Bronchial epithelial cell (primary cell): ENCODE measurements around the gene SGTA. TPM values are rescaled to one million over a fixed set of nuclear protein-coding genes. Genes with fewer than 3 reads are reported as not detected.

ENCODE experiments used
- DNase-seq: peaks from one replicate; pipeline ENCODE4 v3.0.0-alpha.2; 2010; ENCODE audit warnings: low read depth
- FAIRE-seq: peaks from 2 replicates; lab custom pipeline; 2011; peaks lifted over from hg19 to GRCh38; lab: Jason Lieb, UNC
- H3K27me3 ChIP-seq: 2 replicates; pipeline ENCODE4 v1.5.1; 2011; ENCODE audit warnings: low read length; ENCODE audit not compliant: control insufficient read depth, insufficient read depth
- H3K36me3 ChIP-seq: 2 replicates; pipeline ENCODE4 v1.5.1; 2011; ENCODE audit warnings: low read length; ENCODE audit not compliant: control insufficient read depth, insufficient read depth
- H3K4me3 ChIP-seq: 2 replicates; pipeline ENCODE4 v1.5.1; 2011; ENCODE audit warnings: mild to moderate bottlenecking, low read depth, low read length, control low read depth
- CTCF ChIP-seq: IDR thresholded peaks from 2 replicates; pipeline ENCODE4 v1.5.1; 2011; ENCODE audit warnings: mild to moderate bottlenecking, moderate library complexity, low read length, control low read depth, inconsistent platforms; ENCODE audit not compliant: insufficient read depth, severe bottlenecking
- total RNA-seq: library from RNA; depleted of rRNA; stranded (reverse); fragments of >200 nt; gene quantifications from 2 replicates; pipeline ENCODE4 v1.2.1, GENCODE V29; 2014

The SGTA gene
- total RNA-seq, 1 donor from 2014 or later, result 19.7 TPM

DNA sequence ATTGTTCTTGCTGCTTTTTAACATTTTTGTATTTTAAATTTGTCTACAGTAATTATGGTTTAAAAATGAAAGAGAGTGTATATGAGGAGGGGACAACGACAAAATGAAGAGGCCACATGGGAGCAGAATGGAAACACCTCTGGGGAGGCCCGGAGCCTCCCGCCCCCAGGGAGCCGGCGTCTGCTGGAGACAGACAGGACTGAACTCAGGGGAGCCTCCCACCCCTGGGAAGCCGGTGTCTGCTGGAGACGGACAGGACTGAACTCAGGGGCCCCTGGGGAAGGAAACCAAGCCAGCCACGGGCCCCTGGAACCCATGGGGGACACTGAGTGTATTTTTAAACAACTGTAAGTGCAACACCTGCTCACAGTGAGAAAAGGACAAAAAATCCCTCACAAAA lies 26.6 kb downstream of the SGTA start:
- no peak for TF ChIP-seq CTCF
- DNase-seq (no peak), FAIRE-seq (no peak)
- Histone ChIP-seq H3K4me3 (no peak overlapping the region), H3K36me3 (peaks cover 17% of the 10 kb centered on the region), H3K27me3 (no peaks in the 10 kb centered on the region)

DNA sequence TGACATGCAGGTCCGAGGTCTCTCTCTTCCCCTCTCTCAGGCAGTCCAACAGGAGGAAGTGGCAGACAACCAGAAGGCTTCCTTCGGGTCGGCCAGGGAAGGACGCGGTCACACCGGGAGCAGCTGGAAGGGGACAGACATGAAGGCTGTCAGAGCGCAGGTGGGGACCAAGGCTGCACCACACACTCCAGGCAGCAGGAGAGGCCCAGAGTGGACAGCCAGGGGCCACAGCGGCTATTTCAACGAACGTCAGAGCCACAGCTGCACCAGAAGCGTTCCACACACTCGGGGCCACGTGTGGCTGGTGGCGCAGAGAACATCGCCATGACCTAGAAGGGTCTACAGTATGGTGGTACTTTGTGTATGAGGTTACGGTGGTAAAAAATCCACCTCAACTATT lies 27.3 kb downstream of the SGTA start:
- DNase-seq (no peak), FAIRE-seq (no peak)
- Histone ChIP-seq H3K27me3 (no peaks in the 10 kb centered on the region), H3K4me3 (no peak overlapping the region), H3K36me3 (peaks cover 11% of the 10 kb centered on the region)
- no peak for TF ChIP-seq CTCF

DNA sequence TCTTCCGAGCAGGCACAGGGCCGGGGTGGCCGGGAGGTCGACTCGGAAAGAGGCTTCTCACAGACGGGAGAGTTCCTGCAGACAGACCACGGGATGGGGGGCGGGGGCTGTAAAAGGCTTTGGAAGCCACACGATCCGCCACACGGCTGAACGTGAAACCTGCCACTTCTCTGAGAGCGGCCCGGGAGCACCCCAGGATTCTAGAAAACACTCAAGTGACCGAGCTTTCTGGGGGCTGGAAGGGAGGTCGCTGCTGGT lies 27.7 kb downstream of the SGTA start:
- DNase-seq (no peak), FAIRE-seq (no peak)
- H3K27me3 ChIP-seq, result no peaks in the 10 kb centered on the region
- peaks cover 9% of the 10 kb centered on the region for H3K36me3 ChIP-seq
- no peak for TF ChIP-seq CTCF
- no peak overlapping the region for H3K4me3 ChIP-seq

DNA sequence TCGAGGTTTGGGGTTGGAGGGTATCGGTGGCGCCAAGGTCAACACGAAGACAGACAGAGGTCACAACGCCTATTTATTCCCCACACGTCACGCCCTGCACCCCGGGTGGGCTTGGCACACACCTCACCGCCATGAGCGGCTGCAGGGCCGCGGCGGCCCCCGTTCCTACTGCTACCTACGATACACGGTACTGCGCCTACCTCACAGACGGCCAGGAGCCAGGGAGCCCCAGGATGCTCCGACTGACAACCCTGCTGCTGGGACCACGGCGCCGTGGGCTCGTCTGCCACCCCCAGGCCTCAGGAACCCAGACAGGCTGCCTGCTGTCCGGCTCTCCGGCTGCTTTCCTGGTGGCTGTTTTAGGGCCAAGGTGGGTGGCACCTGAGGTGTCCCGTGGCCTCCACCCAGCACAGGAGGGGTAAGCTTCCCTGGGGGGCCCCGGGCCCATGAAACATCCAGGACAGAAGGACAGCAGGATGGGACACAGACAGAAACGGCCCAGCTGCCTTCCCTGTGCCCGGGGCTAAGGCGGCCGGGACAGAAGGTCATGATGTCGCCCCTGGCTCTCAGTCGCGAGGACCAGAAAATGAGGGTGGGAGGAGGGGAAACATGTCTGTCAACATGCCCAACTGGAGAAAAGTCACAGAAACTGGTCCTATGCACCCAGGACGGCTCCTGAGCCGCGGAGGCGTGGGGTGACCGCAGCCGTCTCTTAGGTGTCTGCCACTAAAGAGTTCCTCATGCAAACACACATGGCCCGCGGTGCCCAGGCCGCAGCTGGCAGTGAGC lies 28.2 kb downstream of the SGTA start:
- no peak for FAIRE-seq
- peaks cover 9% of the 10 kb centered on the region for H3K36me3 ChIP-seq

DNA sequence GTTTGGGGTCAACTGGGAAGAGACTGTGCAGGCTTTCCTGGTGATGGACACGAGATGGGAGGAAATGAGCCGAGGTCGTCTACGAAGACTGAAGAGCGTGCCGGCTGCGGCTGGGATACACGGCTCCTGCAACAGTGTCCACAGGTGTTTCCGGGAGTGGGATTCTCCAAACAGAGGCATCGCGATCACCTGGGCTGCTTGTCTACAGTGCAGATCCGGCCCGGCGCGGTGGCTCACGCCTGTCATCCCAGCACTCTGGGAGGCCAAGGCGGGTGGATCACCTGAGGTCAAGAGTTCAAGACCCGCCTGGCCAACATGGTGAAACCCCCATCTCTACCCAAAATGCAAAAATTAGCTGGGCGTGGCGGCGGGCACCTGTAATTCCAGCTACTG lies 31.6 kb downstream of the SGTA start:
- TF ChIP-seq CTCF, result no peak
- H3K27me3 ChIP-seq, result no peaks in the 10 kb centered on the region
- H3K4me3 ChIP-seq, result no peak overlapping the region
- no peak for FAIRE-seq
- no peak for DNase-seq
- H3K36me3 ChIP-seq, result peaks cover 5% of the 10 kb centered on the region

More for the DNA sequence above, 28.2 kb downstream of the SGTA start:
- no peak for TF ChIP-seq CTCF
- no peaks in the 10 kb centered on the region for H3K27me3 ChIP-seq
- H3K4me3 ChIP-seq, result no peak overlapping the region
- DNase-seq, result no peak

DNA sequence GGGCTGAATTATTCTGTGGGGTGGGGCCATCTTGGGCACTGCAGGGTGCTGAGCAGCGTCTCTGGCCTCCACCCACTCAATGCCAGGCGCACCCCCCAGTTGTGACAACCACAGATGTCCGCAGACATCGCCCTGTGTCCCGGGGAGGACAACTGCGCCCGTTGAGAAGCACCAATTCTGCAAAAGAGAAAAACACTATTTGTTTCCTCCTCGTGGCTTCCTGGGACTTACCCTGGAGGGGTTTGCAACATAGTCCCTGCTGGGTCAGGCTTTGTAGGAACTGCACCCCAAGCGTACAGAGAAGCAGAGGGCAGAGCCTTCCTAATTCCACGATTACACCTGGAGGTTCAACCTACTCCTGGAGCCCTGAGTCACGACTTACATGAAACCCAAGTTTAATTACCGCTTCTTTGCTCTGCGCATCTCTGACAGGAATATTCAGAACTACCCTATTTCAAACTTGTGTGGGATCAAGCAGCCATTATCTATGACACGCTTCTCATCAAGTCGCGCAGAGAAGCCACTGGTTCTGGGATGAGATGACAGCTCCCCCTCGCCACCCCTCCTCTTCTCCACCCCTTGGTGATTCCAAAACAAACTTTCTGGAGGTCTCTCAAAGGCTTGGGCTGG lies 32.1 kb downstream of the SGTA start:
- FAIRE-seq, result no peak
- DNase-seq, result no peak
- TF ChIP-seq CTCF, result no peak
- Histone ChIP-seq H3K27me3 (no peaks in the 10 kb centered on the region), H3K4me3 (no peak overlapping the region), H3K36me3 (peaks cover 5% of the 10 kb centered on the region)
